ENCODE data around the gene CIB1.
A peak's percentile ranks its signal among the peaks of the same experiment; 100 is the strongest.
"Not testable (repeated sequence)": the region's sequence is repeated elsewhere in the genome, so short reads cannot be mapped to it uniquely, and the experiment has no call there.

CIB1 gene

DNA sequence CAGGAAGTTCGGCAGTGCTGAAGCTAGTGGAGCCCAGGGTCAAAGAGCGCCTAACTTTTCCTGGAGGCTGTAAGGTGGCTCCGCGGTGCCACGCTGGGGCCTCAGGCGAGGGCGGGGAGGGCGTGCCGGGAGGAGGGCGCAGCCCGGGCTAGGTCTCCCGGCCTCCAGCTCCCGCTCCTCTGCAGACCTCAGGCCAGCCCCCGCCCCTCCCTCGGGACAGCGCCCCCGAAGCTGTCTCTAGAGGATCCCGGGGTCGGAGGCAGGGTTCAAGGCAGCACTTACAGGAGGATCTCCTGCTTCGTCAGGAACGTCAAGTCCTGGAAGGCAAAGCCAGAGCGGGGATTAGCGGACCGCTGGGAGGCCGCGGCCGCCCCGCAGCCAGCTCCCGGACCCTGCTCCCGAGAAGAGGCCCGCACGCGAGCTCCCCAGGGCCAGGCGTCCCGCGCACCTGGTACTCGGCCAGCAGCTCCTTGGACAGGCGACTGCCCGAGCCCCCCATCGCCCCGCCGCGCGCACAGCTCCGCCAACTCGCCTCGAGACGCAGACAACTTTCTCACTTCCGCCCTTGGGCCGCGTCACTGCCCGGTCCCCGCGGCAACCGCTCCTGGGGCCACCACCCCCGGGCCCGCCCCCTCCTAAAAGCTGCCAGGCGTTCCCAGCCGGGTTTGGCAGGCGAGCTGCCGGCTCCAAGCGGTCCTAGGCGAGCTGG, at the start of gene CIB1:
Gene CIB1 (minus strand): TSS at position 555 of the 709 bp plus-strand sequence. CDS start 56 bp downstream, at position 499.
- peak; percentile 36 to 90 for DNase-seq (ENCODE audit: extremely low read depth in 1 of 2, low read depth in 1 of 2)

DNA sequence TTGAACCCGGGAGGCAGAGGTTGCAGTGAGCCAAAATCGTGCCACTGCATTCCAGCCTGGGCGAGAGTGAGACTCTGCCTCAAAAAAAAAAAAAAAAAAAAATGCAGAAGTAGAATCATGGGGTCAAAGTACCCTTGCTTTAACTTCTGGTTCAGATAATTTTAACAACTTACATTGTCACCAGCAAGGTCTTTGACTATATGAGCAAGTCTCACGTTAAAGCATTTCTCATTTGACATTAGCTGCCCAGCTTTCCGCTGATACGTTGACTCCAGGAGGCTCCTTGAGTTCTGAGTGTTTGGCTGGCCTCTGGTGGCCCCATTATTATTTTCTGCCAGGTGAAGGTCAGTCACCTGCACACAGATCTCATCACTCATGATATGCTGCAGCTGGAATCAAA, 47.9 kb upstream of the CIB1 start:
- not testable (repeated sequence) for DNase-seq (ENCODE audit: extremely low read depth in 1 of 2, low read depth in 1 of 2)

DNA sequence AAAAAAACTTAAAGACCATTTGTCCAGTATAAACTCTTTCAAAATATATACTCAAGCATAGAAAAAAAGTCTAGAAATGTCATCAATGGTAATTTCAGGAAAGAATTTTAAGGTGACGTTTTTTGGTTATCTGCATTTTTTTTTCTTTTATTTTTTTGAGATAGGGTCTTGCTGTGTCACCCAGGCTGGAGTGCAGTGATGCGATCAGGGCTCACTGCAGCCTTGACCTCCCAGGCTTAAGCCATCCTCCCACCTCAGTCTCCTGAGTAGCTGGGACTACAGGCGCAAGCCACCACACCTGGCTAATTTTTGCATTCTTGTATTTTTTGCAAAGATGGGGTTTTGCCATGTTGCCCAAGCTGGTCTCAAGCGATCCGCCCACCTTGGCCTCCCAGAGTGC, 47.0 kb upstream of the CIB1 start:
- not testable (repeated sequence) for DNase-seq (ENCODE audit: extremely low read depth in 1 of 2, low read depth in 1 of 2)

DNA sequence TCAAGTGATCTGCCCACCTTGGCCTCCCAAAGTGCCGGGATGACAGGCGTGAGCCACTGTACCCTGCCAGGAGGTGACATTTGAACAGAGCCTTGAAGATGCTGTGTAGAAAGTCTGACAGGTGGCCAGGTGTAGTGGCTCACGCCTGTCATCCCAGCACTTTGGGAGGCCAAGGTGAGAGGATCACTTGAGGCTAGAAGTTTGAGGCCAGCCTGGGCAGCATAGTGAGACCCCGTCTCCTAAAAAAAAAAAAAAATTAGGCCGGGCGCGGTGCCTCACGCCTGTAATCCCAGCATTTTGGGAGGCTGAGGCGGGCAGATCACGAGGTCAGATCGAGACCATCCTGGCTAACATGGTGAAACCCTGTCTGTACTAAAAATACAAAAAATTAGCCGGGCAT, 44.7 kb upstream of the CIB1 start:
- DNase-seq (ENCODE audit: extremely low read depth in 1 of 2, low read depth in 1 of 2), result not testable (repeated sequence)

DNA sequence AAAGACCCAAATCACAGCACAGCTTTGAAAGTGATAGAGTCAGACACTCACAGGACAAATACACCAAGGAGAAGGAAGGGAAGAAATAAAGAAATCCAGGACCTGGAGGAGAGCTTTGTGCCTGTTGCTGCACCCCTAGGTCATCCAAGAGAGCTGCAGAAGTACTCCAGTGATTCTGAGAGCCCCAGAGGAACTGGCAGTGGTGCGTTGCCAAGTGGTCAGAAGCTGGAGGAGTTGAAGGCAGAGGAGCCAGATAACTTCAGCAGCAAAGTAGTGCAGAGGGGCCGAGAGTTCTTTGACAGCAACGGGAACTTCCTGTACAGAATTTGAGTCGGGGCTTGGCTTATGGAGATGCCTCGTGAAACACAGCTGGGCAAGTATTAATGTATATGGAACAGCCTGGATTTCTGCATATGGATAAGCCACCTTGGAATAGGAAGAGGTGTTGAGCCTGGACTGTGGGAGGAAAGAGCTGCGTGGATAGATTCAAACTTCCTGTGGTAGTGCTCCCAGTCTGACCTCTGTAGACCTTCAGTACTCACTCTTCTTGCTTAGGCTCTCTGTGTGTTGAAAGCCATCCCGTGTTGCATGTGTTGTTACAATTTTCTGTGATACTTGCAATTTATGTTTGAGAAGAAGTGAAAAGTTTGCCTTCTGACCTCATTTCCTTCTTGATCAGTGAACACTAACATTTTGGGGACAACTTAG, 37.9 kb upstream of the CIB1 start:
- DNase-seq (ENCODE audit: extremely low read depth in 1 of 2, low read depth in 1 of 2), result no peak

DNA sequence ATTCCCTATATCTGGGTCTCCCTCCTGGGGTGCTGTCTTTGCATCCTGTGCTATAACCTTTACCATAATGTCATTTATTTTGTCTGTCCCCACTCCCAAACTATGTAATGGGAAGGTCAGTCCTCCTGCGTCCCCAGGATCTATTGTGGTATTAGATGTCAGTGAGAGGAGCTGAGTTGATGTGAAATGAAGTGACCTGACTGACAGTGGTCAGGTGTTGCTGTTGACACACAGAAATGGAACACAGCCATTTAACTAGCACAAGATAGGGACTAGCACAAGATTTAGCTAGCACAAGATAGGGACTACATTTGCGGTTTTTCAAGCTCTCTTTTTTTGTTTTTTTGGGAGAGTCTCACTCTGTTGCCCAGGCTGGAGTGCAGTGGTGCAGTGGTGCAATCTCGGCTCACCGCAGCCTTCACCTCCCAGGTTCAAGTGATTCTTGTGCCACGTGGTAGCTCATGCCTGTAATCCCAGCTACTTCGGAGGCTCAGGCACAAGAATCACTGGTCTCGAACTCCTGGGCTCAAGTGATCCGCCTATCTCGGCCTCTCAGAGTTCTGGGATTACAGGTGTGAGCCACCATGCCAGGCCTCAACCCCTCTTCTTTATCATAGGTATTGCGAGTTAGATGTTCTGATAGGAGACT, 36.9 kb upstream of the CIB1 start:
- DNase-seq (ENCODE audit: extremely low read depth in 1 of 2, low read depth in 1 of 2), result no peak

DNA sequence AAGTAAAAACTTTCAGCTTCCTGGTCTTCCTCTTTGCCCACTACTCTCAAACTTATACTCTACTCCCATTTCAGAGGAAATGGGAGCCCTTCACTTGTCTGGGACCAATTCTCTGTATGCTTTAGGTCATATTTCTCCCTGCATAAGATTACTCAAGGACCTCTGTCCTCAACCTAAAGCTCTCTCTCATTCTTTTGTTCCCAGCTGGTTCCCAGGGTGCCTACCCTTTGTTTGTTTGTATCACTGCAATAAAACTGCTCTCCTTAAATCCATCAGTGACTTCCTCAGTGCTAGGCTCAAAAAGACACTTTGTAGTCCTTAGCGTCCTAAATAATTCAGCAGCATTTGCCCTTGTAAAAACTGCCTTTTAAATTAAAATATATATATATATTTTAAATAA, 34.7 kb upstream of the CIB1 start:
- no peak for DNase-seq (ENCODE audit: extremely low read depth in 1 of 2, low read depth in 1 of 2)

DNA sequence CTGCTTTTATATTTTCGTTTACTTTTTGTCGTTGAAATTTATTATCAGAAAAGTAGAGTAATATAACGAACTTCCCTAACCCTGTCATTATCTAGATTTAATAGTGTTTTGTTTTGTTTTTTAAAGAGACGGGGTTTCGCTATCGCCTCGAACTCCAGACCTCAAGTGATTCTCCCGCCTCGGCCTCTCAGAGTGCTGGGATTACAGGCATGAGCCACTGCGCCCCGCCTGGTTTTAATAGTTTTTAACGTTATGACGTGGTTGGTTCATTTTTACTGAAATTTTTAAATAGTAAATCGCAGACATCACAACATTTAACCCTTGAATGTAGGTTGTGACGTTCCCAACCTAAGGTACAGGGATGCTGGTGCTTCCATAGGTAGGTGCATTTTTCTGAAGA, 32.7 kb upstream of the CIB1 start:
- no peak for DNase-seq (ENCODE audit: extremely low read depth in 1 of 2, low read depth in 1 of 2)

DNA sequence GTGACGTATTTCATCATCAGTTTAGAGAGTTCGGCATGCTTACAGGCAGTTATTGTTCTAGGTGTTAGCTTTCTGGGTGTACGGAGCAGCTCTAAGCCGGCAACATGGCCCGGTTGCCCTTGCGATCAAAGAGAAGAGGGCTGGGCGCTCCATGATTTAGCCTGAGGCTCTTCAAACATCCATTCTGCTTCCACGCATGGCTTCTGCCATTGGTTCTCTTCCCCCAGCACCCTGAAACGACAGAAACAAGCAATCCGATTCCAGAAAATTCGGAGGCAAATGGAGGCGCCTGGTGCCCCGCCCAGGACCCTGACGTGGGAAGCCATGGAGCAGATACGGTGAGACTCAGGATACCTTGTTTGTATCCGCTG, 32.3 kb upstream of the CIB1 start:
- no peak for DNase-seq (ENCODE audit: extremely low read depth in 1 of 2, low read depth in 1 of 2)

DNA sequence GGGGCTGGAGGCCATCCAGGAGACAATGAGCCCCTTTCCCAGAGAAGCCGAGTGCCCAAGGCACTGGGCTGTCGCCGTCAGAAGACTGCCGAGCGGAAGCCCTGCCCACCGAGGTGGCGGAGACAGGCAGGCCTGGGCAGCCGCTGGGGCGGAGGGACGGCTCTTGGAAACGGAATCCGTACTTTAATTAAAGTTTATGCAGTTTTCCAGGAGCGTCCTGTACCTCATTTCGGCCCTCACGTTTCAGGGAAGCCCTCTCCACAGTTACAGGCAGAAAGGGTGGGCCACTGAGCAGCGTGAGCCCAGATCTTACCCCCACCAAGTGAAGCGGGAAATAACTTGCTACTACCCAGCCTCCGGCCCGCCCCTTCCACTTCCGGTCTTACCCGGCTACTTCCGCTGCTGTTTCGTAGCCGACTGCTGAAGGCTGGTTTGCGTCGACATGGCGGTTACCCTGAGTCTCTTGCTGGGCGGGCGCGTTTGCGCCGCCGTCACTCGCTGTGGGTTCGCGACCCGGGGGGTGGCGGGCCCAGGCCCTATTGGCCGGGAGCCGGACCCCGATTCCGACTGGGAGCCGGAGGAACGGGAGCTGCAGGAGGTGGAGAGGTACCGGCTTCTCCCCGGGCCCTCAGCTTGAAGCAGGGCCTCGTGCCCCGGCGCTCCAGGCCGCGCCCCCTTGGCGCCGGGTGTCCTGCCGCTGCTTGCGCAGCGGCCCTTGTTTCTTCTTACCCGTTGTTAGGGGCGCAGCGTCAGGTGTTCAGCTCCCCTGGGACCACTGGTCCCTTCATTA, 31.7 kb upstream of the CIB1 start, which contains the start of gene NGRN:
Gene NGRN (plus strand): TSS at position 402 of the 790 bp plus-strand sequence. CDS start 41 bp downstream, at position 443.
- peak; percentile 79 to 84 for DNase-seq (ENCODE audit: extremely low read depth in 1 of 2, low read depth in 1 of 2)

DNA sequence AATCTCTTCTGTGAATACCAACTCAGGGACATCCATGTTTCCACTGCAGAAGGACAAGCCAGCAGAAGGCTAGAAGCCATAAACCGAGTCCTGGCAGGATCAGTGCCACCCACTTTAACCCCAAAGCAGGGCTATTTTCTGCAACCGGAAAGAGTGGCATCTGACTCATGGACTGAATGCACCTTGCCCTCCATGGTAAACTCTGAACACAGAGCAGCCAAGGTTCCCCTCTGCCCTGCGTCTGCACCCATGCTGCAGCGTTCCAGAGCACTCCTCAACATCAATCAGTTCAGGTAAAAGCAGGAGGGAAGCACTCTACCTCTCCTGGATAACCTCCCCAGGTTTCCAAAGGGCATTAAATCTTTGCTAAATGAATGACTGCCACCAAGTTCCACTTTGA, 30.9 kb upstream of the CIB1 start:
- DNase-seq (ENCODE audit: extremely low read depth in 1 of 2, low read depth in 1 of 2), result no peak

DNA sequence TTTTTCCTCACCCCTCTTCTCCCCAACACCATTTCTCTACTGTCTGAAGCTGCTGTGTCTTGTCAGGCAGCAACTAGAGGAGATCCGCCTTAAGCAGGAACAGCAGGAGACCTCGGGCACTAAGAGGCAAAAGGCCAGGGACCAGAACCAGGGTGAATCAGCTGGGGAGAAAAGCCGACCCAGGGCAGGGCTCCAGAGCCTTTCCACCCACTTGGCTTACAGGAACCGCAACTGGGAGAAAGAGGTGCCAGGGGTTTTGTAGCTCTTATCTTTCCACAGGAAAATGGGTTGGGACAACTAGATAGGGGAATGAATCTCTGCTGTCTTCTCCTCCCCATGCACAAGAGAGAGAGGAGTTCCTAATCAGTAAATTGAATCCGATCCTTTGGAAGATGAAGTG, 28.7 kb upstream of the CIB1 start:
- DNase-seq (ENCODE audit: extremely low read depth in 1 of 2, low read depth in 1 of 2), result no peak

DNA sequence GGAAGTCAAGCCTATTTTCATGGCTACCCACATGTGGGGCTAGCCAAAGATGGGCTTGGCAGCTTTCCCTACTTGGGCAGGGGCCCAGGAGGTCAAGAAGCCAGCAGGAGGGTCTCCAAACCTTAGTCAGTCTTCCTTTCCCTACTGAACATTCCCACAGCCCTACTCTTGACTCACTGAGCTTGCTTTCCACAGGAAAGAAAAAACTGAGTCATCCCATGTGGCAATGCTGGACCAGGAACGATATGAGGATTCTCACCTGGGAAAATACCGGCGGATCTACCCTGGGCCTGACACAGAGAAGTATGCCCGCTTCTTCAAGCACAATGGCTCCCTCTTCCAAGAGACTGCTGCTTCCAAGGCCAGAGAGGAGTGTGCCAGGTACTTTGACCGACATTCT, 28.1 kb upstream of the CIB1 start:
- no peak for DNase-seq (ENCODE audit: extremely low read depth in 1 of 2, low read depth in 1 of 2)

DNA sequence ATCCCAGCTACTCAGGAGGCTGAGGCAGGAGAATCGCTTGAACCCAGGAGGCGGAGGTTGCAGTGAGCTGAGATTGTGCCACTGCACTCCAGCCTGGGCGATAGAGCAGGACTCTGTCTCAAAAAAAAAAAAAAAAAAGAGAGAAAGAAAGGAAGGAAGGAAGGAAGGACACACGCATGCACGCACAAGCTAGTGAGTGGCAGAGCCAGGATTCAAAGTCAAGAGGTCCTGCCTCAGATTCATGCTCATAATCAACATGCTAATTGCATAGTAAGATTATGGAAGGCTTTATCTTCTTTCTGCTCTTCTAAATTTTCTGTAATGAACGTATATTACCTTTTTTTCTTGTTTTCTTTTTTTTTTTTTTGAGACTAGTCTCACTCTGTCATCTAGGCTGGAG, 27.0 kb upstream of the CIB1 start:
- DNase-seq (ENCODE audit: extremely low read depth in 1 of 2, low read depth in 1 of 2), result not testable (repeated sequence)

DNA sequence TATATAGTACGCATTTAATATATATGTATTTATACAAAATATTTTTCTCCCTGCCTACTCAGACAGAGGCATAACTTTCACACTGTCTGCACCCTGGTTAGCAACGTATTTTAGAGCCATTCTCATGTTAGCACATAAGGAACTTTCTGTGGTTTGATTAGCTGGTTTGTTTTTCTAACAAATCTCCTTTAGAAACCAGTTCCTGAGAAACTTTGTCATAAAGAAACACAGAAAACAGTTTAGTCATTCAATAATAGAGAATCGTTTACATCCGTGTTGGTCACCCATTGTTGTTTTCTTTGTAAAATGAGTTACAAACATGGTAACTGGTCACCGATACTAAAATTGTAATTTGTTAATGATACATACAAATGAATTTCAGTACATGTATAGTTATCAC, 25.8 kb upstream of the CIB1 start:
- DNase-seq (ENCODE audit: extremely low read depth in 1 of 2, low read depth in 1 of 2), result no peak

DNA sequence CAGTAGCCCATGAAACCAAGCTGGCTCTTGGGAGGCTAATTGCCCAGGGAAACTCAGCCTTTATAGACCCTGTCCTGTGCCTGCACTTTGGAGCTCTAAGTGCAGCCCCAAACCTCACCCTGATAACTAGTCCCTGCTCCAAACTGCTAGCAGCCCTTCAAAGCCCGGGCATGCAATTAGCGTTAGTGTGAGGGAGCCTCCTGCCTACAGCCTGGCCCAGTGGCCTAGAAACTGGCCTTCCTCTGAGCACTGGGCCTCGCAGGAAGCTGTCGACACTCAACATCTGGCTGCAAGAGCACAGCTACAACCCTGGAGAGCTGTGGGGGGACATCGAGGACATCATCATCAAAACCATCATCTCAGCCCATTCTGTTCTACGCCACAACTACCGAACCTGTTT, 24.0 kb upstream of the CIB1 start:
- DNase-seq (ENCODE audit: extremely low read depth in 1 of 2, low read depth in 1 of 2), result no peak

DNA sequence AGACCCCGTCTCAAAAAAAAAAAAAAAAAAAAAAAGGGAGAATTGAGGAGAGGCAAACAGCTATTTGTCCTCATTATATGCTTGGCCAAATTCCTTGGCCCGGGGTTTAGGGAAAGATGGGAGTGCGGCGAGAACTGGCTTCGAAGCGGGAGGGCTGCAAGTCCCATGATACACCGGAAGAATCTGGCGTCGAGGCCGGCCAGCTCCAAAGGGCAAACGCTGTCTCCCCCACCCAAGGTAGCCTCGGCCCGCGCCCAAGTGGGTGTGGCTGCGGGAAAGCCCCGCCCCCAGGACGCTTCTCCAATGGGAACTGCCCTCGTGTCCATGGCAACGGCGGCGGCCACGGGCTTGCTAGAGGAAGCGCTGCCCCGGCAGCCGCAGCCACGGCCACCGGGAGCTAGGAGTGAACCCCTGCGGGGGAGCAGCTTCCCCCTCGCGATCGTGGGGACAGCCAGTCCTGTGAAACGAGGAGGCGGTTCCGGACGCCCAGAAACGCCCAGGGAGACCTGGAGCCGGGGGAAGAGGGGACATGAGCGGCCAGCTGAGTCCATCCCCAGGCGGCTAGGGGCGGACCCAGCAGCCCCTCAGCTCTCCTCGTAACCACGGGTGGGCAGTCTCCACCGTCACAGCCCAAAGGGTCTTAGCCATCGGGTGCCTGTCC, 15.6 kb upstream of the CIB1 start, which contains the start of gene TTLL13:
Gene TTLL13 (plus strand): TSS at position 354 of the 661 bp plus-strand sequence. CDS start 1,075 bp downstream, outside the sequence.
- DNase-seq (ENCODE audit: extremely low read depth in 1 of 2, low read depth in 1 of 2), result peak in 1 of 2 donors; percentile 64

DNA sequence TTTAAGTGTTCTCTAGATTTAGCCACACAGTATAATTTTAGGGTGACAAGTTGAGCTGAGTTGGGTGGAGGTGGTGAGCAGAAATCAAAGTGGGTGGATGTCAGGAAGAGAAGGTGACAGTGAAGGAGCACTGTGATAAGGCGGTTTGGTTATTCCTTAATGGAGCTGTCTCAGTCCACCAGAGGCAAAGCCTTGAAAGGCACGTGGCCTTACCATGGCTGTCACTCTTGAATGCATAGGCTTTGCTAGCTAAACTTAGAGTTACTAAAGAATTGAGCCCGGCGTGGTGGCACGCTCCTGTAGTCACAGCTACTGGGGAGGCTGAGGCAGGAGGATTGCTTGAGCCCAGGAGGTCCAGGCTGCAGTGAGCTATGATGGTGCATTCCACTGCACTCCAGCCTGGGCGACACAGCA, 15.1 kb upstream of the CIB1 start:
- DNase-seq (ENCODE audit: extremely low read depth in 1 of 2, low read depth in 1 of 2), result no peak

DNA sequence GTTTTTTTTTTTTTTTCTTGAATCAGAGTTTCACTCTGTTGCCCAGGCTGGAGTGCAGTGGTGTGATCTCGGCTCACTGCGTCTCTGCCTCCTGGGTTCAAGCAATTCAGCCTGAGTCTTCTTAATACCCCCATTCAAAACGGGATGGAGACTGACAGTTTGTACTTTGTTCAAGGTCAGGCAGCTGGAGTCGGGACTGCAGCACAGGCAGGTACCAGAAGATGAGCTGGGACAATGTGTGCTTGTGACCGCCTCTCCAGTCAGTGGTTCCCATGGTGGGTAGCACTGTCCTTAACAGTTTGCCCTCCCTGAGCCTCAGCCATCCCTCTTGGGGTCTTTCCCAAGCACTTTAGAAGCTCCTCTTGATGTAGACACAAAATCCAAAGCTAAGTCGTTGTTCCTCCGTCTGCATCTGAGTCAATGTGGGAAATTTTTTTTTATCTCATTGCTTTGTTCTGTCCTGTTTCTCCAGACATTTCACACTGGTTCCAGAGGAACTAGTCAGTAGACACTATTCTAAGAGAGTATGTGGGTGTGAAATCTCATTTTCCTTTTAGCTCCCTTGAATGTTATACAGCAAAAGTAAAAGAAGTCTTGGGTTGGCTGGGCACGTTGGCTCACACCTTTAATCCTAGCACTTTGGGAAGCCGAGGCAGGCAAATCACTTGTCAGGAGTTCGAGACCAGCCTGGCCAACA, 10.3 kb upstream of the CIB1 start:
- no peak for DNase-seq (ENCODE audit: extremely low read depth in 1 of 2, low read depth in 1 of 2)
